Stimulated activated CD8-positive, alpha-beta memory T cell treated with anti-CD3 and anti-CD28 coated beads, Interleukin-2, amount 100 ng/mL, for 1 hour (primary cell): ENCODE results near the gene DDX18.

Experiments used
- DNase-seq, 2 donors: peaks; one replicate each; pipeline ENCODE4 v3.0.0-alpha.2; 2020; ENCODE audit warnings: low read depth in 2 of 2

Gene DDX18

DNA sequence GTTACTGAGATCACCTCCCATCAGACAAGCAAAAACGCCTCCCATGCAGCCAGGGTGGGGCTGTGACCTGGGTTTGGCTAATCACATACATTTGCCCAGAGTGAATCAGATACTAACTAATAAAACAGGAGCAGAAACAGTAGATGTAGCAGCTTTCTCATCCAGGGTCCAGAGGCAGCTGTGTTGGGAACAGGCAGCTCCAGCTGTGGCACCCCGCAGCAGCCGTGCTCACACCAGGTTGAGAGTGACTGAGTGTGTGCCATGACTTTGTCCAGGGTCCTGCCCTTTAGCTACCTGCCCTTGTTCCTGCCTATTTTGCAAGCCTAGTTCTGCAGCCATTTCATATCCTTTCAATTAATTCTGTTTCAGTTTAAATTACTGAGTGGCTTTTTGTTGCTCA lies 20.5 kb downstream of the DDX18 start:
- DNase-seq = no peak

DNA sequence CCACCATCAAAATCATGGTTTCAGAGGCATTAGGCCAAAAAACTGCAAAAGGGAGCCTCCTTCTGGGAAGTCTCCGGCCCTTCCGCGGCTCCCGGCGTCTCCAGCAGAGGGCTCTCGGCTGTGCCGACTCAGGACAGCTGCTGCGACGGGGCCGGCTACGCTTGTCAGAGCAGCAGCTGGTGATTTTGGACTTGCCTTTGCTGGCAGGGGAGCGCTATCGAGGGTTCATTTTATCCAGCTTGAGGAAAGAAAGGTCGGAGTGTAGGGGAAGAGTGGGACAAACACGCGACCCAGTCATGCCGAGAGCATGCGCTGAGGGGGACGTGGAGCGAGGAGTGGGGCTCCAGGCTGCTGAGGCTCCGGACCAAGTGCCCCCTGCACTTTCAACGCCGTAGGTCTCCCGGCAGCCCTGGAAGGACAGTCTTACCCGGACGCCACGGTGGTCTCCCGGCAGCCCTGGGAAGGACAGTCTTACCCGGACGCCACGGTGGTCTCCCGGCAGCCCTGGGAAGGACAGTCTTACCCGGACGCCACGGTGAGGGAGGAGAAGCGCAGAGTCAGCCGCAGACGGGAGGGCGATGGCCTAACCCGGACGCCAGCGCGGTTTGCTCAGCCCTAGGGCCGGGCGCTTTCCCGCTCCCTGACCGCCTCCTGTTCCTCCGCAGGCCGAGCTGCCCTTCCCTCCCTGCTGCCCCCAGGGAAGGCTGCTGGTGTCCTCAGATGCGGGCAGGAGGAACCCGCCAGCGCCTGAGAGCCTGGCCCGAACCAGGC lies 21.7 kb downstream of the DDX18 start:
- peak; percentile 22 to 29 for DNase-seq

DNA sequence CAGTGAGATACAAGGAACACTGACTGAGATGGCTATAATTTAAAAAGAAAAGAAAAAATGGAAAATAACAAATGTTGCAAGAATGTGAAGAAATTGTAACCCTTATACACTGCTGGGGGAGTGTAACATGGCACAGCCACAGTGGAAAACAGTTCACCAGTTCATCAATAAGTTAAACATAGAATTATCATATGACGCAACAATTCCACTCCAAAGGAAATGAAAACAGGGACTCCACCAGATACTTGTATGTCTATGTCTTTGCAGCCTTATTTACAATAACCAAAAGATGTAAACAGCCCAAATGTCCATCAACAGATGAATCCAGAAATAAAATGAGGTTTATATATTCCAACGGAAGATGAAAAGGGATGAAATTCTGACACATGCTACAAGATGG lies 30.8 kb downstream of the DDX18 start:
- DNase-seq = no peak

DNA sequence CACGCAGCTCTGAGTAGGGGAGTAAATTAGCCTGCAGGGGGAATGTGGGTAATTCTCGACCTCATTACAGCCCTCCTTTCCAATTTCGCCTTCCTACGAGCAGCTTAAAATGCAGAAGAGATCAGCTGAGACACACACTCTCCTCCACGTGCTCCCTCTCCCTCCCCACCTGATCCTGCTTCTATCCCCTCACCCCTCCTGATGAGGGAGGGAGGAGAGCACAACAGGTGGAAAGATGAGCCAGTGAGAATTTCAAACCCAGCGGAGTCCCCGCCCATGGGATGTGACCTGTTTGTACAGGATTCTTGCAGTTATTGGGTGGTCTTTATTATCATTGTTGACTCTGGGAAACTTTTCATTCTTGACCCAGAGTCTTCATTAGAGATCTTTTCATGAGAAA lies 35.5 kb downstream of the DDX18 start:
- DNase-seq = no peak

DNA sequence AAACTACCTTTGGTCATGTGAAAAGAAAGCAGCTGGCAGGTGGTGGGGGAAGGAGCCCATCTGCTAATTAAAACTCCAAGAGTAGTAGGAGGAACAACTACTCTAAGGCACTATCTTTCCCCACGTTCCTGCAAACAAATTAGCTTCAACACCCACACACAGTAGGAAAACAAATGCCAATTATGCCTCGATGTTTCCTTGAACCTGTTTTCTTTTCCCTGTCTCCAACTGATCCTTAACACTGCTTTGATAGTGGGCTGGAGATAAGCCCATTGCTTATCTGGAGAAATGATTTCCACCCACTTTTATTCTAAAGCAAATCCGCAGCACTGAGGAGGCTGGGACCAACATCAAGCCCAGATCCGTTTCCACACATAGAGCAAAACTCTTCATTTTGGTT lies 36.0 kb downstream of the DDX18 start:
- no peak for DNase-seq

DNA sequence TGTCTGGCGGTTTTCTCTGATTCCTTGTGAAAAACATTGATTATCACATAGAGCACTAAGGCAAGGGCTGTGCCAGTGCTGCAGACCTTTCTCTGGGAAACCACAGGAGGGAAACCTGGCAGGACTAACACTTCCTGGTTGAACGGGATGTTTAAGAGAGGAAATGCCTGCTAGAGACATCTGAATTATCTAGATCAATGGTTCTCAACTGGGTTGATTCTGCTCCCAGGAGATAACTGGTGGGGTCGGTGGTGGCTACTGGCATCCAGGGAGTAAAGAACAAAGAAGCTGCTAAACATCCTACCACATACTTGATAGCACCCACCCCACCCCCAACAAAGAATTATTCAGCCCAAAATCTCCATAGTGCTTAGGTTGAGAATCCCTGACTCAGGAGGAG lies 37.5 kb downstream of the DDX18 start:
- DNase-seq = no peak

DNA sequence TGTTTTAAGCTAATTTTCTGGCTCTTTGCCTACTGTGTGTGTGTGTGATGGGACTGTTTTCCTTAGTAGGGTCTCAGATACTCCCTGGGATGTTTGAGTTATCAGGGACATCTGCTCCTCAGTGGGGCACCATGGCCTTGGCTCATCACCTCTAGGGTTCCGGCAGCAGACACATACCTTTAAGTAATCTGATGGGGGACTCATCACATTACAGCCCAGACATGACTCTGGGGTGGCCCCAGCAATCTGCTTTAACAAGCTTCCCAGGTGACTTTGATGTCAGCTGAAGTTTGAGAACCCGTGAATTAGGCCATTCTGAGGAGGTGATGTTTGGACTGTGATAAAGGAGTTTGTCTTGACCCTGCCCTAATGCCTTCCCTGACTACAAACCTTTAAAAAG lies 38.8 kb downstream of the DDX18 start:
- DNase-seq = no peak

DNA sequence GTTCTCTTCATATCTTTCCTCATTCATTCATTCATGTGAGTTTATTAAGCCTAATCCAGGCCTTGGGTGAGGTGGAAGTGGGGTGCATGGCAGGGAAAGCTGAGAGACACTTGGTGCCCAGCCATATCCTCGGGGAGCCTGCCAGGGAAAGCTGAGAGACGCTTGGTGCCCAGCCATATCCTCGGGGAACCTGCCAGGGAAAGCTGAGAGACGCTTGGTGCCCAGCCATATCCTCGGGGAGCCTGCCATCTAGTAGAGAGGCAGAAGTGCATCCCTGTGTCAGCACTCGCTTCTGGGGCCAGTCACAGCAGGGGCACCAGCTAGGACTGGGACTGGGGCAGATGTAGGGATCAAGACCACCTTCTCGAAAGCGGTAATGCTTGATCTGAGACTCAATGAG lies 39.4 kb downstream of the DDX18 start:
- no peak for DNase-seq

DNA sequence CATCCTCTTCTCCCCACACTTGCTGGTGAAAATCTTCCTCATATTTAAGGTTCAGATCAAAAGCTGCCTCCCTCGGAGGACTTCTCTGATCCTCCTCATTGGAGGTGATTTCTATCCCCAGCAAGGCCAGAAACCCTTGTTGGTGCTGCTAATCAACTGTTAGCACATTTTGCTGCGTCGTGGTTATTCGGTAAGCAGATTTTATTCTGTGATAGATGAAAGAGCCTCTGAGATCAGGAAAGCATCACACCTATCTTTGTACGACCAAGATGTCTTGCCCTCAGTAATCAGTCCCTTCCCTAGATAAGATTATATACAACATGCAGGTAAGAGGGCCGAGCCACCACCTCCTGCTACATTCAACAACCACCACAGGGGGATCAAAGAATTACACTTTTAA lies 40.1 kb downstream of the DDX18 start:
- DNase-seq = no peak

DNA sequence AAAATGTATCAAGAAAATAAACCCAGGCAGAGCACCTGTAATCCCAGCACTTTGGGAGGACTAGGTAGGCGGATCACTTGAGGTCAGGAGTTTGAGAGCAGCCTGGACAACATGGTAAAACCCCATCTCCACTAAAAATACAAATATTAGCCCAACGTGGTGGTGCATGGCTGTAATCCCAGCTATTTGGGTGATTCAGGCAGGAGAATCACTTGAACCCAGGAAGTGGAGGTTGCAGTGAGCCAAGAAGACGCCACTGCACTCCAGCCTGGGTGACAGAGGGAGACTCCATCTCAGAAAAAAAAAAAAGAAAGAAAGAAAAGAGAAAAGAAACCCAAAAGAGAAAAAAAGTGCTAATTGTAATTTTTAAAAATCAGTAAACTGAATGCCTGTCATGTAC lies 41.4 kb downstream of the DDX18 start:
- DNase-seq = no peak

DNA sequence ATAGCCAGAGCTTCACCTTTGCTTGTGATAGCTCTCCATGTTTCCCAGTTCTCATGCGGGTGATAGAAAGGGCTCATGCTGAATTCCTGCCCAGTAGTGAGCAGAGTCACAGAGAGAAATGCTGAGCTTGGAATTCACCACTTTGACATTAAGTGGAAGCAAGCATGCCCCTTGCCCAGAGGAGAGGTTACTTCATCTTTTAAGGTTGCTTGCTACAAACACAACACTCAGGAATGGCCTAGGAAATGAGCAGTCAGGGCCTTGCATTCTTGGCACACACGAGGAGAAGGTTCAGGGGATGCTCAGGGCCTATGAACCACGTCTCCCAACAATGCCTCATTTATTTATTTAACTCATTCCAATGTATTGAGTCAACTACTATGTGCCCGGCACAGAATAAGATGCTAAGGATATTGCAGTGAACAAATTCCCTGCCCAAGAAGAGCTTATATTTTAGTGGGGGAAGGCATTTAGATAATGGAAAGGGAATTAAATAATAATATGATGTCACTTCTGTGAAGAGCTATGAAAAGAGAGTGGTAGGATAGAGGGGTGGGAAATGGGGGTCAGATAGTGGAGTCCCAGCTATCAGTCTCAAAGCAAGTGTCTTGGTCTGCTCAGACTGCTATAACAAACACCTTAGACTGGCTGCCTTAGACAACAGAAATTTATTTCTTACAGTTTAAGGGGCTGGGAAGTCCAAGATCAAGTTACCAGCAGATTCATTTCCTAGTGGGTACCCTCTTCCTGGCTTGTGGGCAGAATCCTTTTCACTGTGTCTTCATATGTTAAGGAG lies 42.1 kb downstream of the DDX18 start:
- no peak for DNase-seq

DNA sequence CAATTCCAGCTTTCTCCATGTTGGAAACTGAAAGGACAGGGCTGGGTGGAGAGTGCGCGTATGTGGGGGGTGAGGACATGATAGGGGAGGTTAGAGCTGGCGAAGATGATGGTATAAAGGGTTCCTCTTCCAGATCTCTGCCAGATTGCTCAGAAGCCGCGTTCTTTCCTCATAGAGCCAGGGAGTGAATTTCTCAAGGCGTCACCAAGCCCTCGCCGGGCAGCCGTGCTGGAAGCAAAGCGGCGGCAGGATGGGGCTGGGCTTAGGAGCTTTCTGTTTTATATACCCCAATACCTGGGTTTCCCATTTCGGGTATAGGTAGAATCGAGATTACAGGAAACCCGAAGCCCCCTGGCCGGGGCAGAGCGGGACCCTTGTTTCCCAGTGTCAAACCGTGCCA lies 43.8 kb downstream of the DDX18 start:
- no peak for DNase-seq

DNA sequence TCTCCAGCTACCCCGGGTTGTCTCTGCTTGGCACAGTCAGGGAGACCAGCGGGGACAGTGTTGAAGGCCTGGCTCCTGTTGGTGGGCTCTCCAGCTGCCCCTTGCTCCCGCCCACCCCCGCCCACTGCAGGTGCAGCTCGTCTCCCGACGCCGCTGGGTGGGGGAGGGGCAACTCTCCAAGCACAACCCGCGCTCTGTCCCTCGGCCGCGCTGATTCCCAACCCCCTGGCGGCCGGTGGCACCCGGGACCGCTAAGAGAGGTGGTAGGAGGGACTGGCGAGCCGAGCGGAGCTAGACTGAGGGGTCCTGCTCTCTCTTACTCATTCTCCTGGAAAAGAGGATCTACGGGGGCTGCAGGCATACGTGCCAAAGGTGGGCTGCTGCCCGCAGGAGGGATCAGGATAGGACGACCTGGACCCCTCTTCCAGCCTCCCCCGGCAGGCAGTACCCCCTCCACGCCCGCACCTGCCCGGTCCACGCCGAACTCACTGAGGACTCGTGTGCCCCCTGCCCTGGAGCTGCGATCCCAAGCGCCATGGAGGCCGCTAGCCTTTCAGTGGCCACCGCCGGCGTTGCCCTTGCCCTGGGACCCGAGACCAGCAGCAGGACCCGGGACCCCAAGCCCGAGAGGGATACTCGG lies 44.5 kb downstream of the DDX18 start:
- no peak for DNase-seq

DNA sequence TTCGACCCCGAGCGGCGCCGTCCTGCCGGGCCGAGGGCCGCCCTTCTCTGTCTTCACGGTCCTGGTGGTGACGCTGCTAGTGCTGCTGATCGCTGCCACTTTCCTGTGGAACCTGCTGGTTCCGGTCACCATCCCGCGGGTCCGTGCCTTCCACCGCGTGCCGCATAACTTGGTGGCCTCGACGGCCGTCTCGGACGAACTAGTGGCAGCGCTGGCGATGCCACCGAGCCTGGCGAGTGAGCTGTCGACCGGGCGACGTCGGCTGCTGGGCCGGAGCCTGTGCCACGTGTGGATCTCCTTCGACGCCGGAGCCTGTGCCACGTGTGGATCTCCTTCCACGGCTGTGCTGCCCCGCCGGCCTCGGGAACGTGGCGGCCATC lies 45.0 kb downstream of the DDX18 start:
- DNase-seq = no peak

DNA sequence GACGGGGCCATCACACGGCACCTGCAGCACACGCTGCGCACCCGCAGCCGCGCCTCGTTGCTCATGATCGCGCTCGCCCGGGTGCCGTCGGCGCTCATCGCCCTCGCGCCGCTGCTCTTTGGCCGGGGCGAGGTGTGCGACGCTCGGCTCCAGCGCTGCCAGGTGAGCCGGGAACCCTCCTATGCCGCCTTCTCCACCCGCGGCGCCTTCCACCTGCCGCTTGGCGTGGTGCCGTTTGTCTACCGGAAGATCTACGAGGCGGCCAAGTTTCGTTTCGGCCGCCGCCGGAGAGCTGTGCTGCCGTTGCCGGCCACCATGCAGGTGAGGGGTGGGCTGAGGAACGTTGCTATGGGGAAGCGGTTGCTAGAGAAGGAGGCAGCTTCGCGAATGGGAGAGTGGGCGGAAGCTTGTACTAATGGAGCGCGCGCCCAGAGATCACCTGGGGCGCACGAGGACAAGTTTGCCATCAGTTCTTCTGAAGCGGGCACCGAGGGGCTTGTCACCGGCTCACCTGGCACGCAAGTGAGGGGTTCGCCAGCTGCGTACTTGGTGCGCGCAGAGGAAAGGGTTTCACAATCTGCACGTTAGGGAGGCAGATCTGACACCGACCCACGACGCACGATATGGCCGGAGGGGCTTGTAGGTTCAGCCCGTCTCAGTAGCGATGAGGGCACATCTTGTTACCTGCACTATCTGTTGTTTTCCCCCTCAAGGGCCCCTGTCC lies 45.6 kb downstream of the DDX18 start:
- DNase-seq = no peak

DNA sequence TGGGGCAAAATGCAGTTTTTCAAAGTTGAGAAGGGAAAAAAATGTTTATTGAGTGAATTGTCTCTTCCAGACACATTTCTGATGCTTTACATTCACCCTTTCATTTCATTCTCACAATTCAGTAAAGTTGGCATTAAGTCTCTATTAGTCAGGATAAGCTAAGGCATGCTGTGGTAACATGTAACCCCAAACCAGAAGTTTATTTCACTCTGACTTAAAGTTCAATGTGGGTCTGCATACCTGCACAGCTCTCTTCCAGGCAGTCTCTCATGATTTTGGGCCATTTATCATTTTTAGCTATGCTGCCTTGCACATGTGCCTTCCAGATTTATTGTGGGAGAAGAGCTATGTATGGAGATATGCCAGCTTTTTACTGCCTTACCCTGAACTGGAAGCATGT lies 48.0 kb downstream of the DDX18 start:
- DNase-seq = no peak

DNA sequence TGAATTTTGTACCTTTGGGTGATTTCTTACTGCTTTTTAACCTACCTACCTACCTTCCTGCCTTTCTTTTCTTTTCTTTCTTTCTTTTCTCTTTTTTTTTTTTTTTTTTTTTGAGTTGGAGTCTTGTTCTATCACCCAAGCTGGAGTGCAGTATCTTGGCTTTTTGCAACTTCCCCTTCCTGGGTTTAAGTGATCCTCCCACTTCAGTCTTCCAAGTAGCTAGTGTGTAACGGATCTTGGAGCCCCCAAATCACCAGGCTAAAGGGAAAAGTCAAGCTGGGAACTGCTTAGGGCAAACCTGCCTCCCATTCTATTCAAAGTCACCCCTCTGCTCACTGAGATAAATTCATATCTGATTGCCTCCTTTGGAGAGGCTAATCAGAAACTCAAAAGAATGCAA lies 61.3 kb downstream of the DDX18 start:
- no peak for DNase-seq

DNA sequence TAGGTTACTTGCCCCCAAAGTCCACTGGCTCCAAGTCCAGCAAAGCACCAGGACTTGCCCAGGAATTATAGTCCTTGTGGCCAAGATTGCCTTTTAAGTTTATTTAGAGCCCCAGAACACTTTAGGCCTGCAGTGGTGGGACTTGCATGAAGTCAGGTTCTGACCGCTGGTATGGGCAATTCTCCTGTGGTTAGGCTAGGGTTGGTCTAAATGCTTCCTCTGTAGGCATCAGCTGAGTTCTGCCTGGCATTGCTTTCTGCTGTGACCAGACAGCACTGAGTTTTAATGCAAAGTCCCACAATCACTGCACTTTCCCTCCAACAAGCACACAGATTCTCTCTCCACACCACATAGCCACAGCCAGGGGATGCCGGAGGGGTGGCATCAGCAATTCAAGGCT lies 64.5 kb downstream of the DDX18 start:
- DNase-seq = no peak
